ENCODE results near the gene OR2T1. TPM values are rescaled to one million over a fixed set of nuclear protein-coding genes. Genes with fewer than 3 reads are reported as not detected.
"Not testable (repeated sequence)": the region's sequence is repeated elsewhere in the genome, so short reads cannot be mapped to it uniquely, and the experiment has no call there.

The OR2T1 gene
- total RNA-seq, 6 experiments from 2014 or later: not detected

GRCh38 chr1:248455045-248455444 lies 52.2 kb downstream of the OR2T1 start:
- not testable (repeated sequence) for DNase-seq; H3K4me1 Mint-ChIP-seq (ENCODE audit: low read depth); H3K27me3 Mint-ChIP-seq (ENCODE audit: insufficient read depth); H3K4me3 Mint-ChIP-seq; H3K36me3 Mint-ChIP-seq (ENCODE audit: low read depth); H3K27ac Mint-ChIP-seq
- H3K9me3 Mint-ChIP-seq: peaks cover 31% of the 10 kb centered on the region

- not testable (repeated sequence) for H3K27me3 Mint-ChIP-seq (ENCODE audit: insufficient read depth); H3K27ac Mint-ChIP-seq; H3K4me3 Mint-ChIP-seq; H3K36me3 Mint-ChIP-seq (ENCODE audit: low read depth); H3K4me1 Mint-ChIP-seq (ENCODE audit: low read depth); DNase-seq
- peaks cover 40% of the 10 kb centered on the region for H3K9me3 Mint-ChIP-seq
These were observed 53.8 kb downstream of the OR2T1 start for GRCh38 chr1:248456635-248457034.

Other genes starting within 250 kb of the OR2T1 start
- not detected for gene OR2M2, start 228.2 kb upstream of the OR2T1 start, total RNA-seq (2021; fragmentation: NEBNext Ultra II Directional; extraction: Animal tissue kit (Norgen Biotek cat#: 25700))
- under 1 TPM in 3 of 6 experiments, not detected in 3; 0.03 to 0.05 (median 0.05) TPM for gene OR2M3, start 205.8 kb upstream of the OR2T1 start, total RNA-seq (2021; fragmentation: NEBNext Ultra II Directional; extraction: Animal tissue kit (Norgen Biotek cat#: 25700))
- gene OR2M4, start 171.6 kb upstream of the OR2T1 start, total RNA-seq (2021; fragmentation: NEBNext Ultra II Directional; extraction: Animal tissue kit (Norgen Biotek cat#: 25700)): under 1 TPM in 3 of 6 experiments, not detected in 3; 0.05 to 0.09 (median 0.07) TPM
- gene OR2T33, start 125.1 kb upstream of the OR2T1 start, total RNA-seq (2021; fragmentation: NEBNext Ultra II Directional; extraction: Animal tissue kit (Norgen Biotek cat#: 25700)): under 1 TPM in 1 of 6 experiments, not detected in 5; 0.16 TPM
- gene OR2T12, start 99.6 kb upstream of the OR2T1 start, total RNA-seq (2021; fragmentation: NEBNext Ultra II Directional; extraction: Animal tissue kit (Norgen Biotek cat#: 25700)): not detected
- not detected for gene OR2M7, start 78.5 kb upstream of the OR2T1 start, total RNA-seq (2021; fragmentation: NEBNext Ultra II Directional; extraction: Animal tissue kit (Norgen Biotek cat#: 25700))
- gene OR14C36, start 54.3 kb upstream of the OR2T1 start, total RNA-seq (2021; fragmentation: NEBNext Ultra II Directional; extraction: Animal tissue kit (Norgen Biotek cat#: 25700)): not detected
- gene OR2T4, start 41.4 kb upstream of the OR2T1 start, total RNA-seq (2021; fragmentation: NEBNext Ultra II Directional; extraction: Animal tissue kit (Norgen Biotek cat#: 25700)): not detected
- not detected for gene OR2T6, start 27.3 kb upstream of the OR2T1 start, total RNA-seq (2021; fragmentation: NEBNext Ultra II Directional; extraction: Animal tissue kit (Norgen Biotek cat#: 25700))
- not detected for gene OR2T2, start 42.6 kb downstream of the OR2T1 start, total RNA-seq (2021; fragmentation: NEBNext Ultra II Directional; extraction: Animal tissue kit (Norgen Biotek cat#: 25700))
- gene OR2T3, start 70.3 kb downstream of the OR2T1 start, total RNA-seq (2021; fragmentation: NEBNext Ultra II Directional; extraction: Animal tissue kit (Norgen Biotek cat#: 25700)): not detected
- gene OR2T5, start 85.5 kb downstream of the OR2T1 start, total RNA-seq (2021; fragmentation: NEBNext Ultra II Directional; extraction: Animal tissue kit (Norgen Biotek cat#: 25700)): not detected
- not detected for gene OR2G6, start 105.0 kb downstream of the OR2T1 start, total RNA-seq (2021; fragmentation: NEBNext Ultra II Directional; extraction: Animal tissue kit (Norgen Biotek cat#: 25700))
- gene OR2T29, start 159.7 kb downstream of the OR2T1 start, total RNA-seq (2021; fragmentation: NEBNext Ultra II Directional; extraction: Animal tissue kit (Norgen Biotek cat#: 25700)): not detected
- gene OR2T34, start 171.7 kb downstream of the OR2T1 start, total RNA-seq (2021; fragmentation: NEBNext Ultra II Directional; extraction: Animal tissue kit (Norgen Biotek cat#: 25700)): not detected
- not detected for gene OR2T10, start 194.7 kb downstream of the OR2T1 start, total RNA-seq (2021; fragmentation: NEBNext Ultra II Directional; extraction: Animal tissue kit (Norgen Biotek cat#: 25700))
- gene OR2T11, start 232.0 kb downstream of the OR2T1 start, total RNA-seq (2021; fragmentation: NEBNext Ultra II Directional; extraction: Animal tissue kit (Norgen Biotek cat#: 25700)): not detected
- gene OR2T35, start 242.2 kb downstream of the OR2T1 start, total RNA-seq (2021; fragmentation: NEBNext Ultra II Directional; extraction: Animal tissue kit (Norgen Biotek cat#: 25700)): not detected